ENCODE measurements around the gene MRPL57.

DNA sequence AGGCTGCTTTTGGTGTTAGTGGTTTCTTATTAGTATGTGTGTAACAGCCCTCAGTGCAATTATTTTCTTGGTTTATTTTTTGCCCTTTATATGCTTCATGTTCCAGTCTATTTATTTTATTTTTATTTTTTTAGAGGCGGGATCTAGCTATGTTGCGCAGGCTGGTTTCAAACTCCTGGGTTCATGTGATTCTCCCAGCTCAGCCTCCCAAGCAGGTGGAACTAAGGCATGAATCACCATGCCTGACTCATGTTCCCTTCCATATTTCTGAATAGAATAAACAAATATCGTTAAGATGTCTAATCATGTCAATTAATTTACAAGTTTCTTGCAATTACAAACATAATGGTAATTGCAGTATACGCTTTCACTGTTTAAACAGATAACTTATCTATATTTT, 11.8 kb upstream of the MRPL57 start:
- TF ChIP-seq, protein P1, sequence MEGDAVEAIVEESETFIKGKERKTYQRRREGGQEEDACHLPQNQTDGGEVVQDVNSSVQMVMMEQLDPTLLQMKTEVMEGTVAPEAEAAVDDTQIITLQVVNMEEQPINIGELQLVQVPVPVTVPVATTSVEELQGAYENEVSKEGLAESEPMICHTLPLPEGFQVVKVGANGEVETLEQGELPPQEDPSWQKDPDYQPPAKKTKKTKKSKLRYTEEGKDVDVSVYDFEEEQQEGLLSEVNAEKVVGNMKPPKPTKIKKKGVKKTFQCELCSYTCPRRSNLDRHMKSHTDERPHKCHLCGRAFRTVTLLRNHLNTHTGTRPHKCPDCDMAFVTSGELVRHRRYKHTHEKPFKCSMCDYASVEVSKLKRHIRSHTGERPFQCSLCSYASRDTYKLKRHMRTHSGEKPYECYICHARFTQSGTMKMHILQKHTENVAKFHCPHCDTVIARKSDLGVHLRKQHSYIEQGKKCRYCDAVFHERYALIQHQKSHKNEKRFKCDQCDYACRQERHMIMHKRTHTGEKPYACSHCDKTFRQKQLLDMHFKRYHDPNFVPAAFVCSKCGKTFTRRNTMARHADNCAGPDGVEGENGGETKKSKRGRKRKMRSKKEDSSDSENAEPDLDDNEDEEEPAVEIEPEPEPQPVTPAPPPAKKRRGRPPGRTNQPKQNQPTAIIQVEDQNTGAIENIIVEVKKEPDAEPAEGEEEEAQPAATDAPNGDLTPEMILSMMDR (IDR thresholded peaks at IDR 0.05; ENCODE audit: borderline replicate concordance, extremely low read depth, low read length, poor library complexity, severe bottlenecking) = no peak
- no peak for TF ChIP-seq EZH2 (IDR thresholded peaks at IDR 0.05; ENCODE audit: borderline replicate concordance, low read depth, low read length, severe bottlenecking)

All from DND-41 (cell line).